Eye (tissue), 1 donor: ENCODE measurements around the gene RASSF7.

Experiments used
- DNase-seq: peaks from one replicate; pipeline ENCODE4 v3.0.0-alpha.2; 2015

The RASSF7 gene

GRCh38 chr11:611001-611996 lies 50.5 kb downstream of the RASSF7 start:
- DNase-seq, result no peak

- DNase-seq, result peak; percentile 33
Observed at GRCh38 chr11:612201-612960, 51.6 kb downstream of the RASSF7 start.

- peak; percentile 5 for DNase-seq
Observed at GRCh38 chr11:612961-613300, 52.2 kb downstream of the RASSF7 start.

GRCh38 chr11:613369-613968 lies 52.7 kb downstream of the RASSF7 start:
- DNase-seq, result peak; percentile 69
